Panc1 (cell line): Measurements from ENCODE around the gene OR7C2. TPM values are rescaled to one million over a fixed set of nuclear protein-coding genes. Genes with fewer than 3 reads are reported as not detected.

Experiments used
- ATAC-seq: fragments of 200-7000 bp; cut with Tn5 transposase; 2 replicates; pipeline ENCODE4 v1.9.1; 2020; ENCODE audit warnings: mild to moderate bottlenecking, moderate library complexity
- BruUV-seq: library from RNA; stranded (reverse); fragments of 400-500 nt; replicated peaks from 2 replicates; lab custom pipeline; 2021; lab: Mats Ljungman, UMichigan
- CTCF ChIA-PET: fragments of 300-600 bp; sonication (Branson Sonifier 250); formaldehyde crosslinking; loops from one replicate; lab custom pipeline; 2022; ENCODE audit warnings: antibody characterized with exemption; lab: Charles Lee
- POLR2A ChIA-PET: fragments of 300-600 bp; sonication (Branson Sonifier 250); formaldehyde crosslinking; loops from one replicate; lab custom pipeline; 2022; ENCODE audit warnings: antibody characterized with exemption; lab: Charles Lee
- DNase-seq: peaks from one replicate; pipeline ENCODE4 v3.0.0-alpha.2; 2010; ENCODE audit warnings: low read depth, low spot score
- H3K27ac ChIP-seq: 2 replicates; pipeline ENCODE4 v1.5.1; 2011; ENCODE audit warnings: mild to moderate bottlenecking, low read length, inconsistent platforms
- H3K27me3 ChIP-seq: fragments of 200-500 bp; sonication (Bioruptor generic); 2 replicates; pipeline ENCODE4 v1.6.0; 2014; ENCODE audit warnings: low read length, inconsistent platforms; ENCODE audit not compliant: control insufficient read depth, insufficient read depth
- H3K36me3 ChIP-seq: fragments of 200-500 bp; sonication (Bioruptor generic); 2 replicates; pipeline ENCODE4 v1.5.1; 2014; ENCODE audit warnings: inconsistent platforms, mild to moderate bottlenecking, low read length, moderate library complexity; ENCODE audit not compliant: control insufficient read depth, insufficient read depth
- H3K4me1 ChIP-seq: 2 replicates; pipeline ENCODE4 v1.5.1; 2011; ENCODE audit warnings: inconsistent platforms, mild to moderate bottlenecking, low read length, moderate library complexity; ENCODE audit not compliant: control insufficient read depth, insufficient read depth
- H3K4me3 ChIP-seq, 2 experiments: 2 replicates each; pipeline ENCODE4 v1.5.1; 2011 to 2012; ENCODE audit warnings: low read depth in 2 of 2, low read length in 2 of 2, mild to moderate bottlenecking in 2 of 2, inconsistent platforms in 1 of 2, moderate library complexity in 1 of 2
- H3K9me3 ChIP-seq: fragments of 200-500 bp; sonication (Bioruptor generic); 2 replicates; pipeline ENCODE4 v1.5.1; 2014; ENCODE audit warnings: low read depth, mild to moderate bottlenecking, inconsistent platforms, low read length, moderate library complexity; ENCODE audit not compliant: control insufficient read depth, insufficient read depth
- TCF7L2 ChIP-seq: IDR thresholded peaks from 2 replicates; pipeline ENCODE4 v1.6.1; 2011; ENCODE audit warnings: mild to moderate bottlenecking, low read depth, low read length, inconsistent platforms
- in situ Hi-C: cut with HindIII; loops from 2 replicates; pipeline ENCODE4 v1.10.0; 2016; ENCODE audit warnings: low sequenced_read_pairs, low pct_unique_long_range_greater_than_20kb
- intact Hi-C: fragments of 100-400 bp; cut with micrococcal nuclease; formaldehyde crosslinking; loops from one replicate; pipeline ENCODE4 v1.10.0; 2022; ENCODE audit not compliant: unreplicated experiment
- total RNA-seq: library from RNA; stranded (reverse); gene quantifications from one replicate; pipeline ENCODE4 v1.2.1, GENCODE V29; 2021; ENCODE audit not compliant: unreplicated experiment

OR7C2 gene
- total RNA-seq, 1 experiment from 2014 or later = not detected

GRCh38 chr19:14985133-14985532 lies 43.8 kb downstream of the OR7C2 start:
- TF ChIP-seq TCF7L2 = no peak
- no peak overlapping the region for H3K27ac ChIP-seq
- ChIA-PET POLR2A (interaction anchor here (0.6 kb wide), 2 partner anchors 16 to 243 kb away, joined by 4 to 14 read pairs; no protein-coding TSS in a partner anchor), CTCF (no interaction called here)
- BruUV-seq = no TSS peak
- no peaks in the 10 kb centered on the region for H3K4me1 ChIP-seq
- H3K27me3 ChIP-seq = no peaks in the 10 kb centered on the region
- no peak for DNase-seq
- no peak for ATAC-seq
- H3K9me3 ChIP-seq = no peaks in the 10 kb centered on the region
- in situ Hi-C loops = no loop called here
- intact Hi-C loops = no loop called here
- no peaks in the 10 kb centered on the region for H3K36me3 ChIP-seq
- H3K4me3 ChIP-seq = no peak overlapping the region

Other genes with a start within 250 kb of the OR7C2 start
- 0.21 TPM for gene ADGRE2, start 162.9 kb upstream of the OR7C2 start, total RNA-seq
- not detected for gene OR7A5, start 106.3 kb upstream of the OR7C2 start, total RNA-seq
- not detected for gene OR7C1, start 106.3 kb upstream of the OR7C2 start, total RNA-seq
- gene OR7A10, start 92.6 kb upstream of the OR7C2 start, total RNA-seq = not detected
- gene OR7A17, start 55.4 kb upstream of the OR7C2 start, total RNA-seq = not detected
- 0.15 TPM for gene SLC1A6, start 38.4 kb downstream of the OR7C2 start, total RNA-seq
- gene CASP14, start 108.0 kb downstream of the OR7C2 start, total RNA-seq = not detected
- gene OR1I1, start 140.7 kb downstream of the OR7C2 start, total RNA-seq = not detected
- gene SYDE1, start 165.9 kb downstream of the OR7C2 start, total RNA-seq = 47.7 TPM